HFF-Myc (cell line): ENCODE results near the gene FGF8.

ENCODE experiments used
- DNase-seq: peaks from one replicate; pipeline ENCODE4 v3.0.0-alpha.2; 2011; ENCODE audit warnings: low read depth; ENCODE audit errors: extremely low read depth
- H3K4me3 ChIP-seq: replicated peaks from 2 replicates; pipeline ENCODE4 v1.5.1; 2011; ENCODE audit warnings: low read depth, mild to moderate bottlenecking, control low read depth, low read length
- CTCF ChIP-seq: IDR thresholded peaks from 2 replicates; pipeline ENCODE4 v1.5.1; 2012; ENCODE audit warnings: mild to moderate bottlenecking, low read depth, low read length, control low read depth; ENCODE audit errors: missing control alignments

The FGF8 gene

GRCh38 chr10:101816376-101816775, 40.5 kb upstream of the FGF8 start:
- H3K4me3 ChIP-seq, result peak overlapping the region; percentile 96
- DNase-seq, result no peak
- TF ChIP-seq CTCF, result no peak

GRCh38 chr10:101814466-101815071, 38.7 kb upstream of the FGF8 start:
- no peak for TF ChIP-seq CTCF

GRCh38 chr10:101812606-101813005, 36.7 kb upstream of the FGF8 start:
- TF ChIP-seq CTCF, result no peak
- DNase-seq, result no peak
- no peak overlapping the region for H3K4me3 ChIP-seq

More at GRCh38 chr10:101814466-101815071, 38.7 kb upstream of the FGF8 start:
- DNase-seq, result no peak
- H3K4me3 ChIP-seq, result peak overlapping the region; percentile 96

- no peak overlapping the region for H3K4me3 ChIP-seq
- no peak for TF ChIP-seq CTCF
- no peak for DNase-seq
Measured at GRCh38 chr10:101807158-101807557, 31.2 kb upstream of the FGF8 start.

- TF ChIP-seq CTCF, result no peak
- no peak for DNase-seq
Measured at GRCh38 chr10:101803511-101803910, 27.6 kb upstream of the FGF8 start.

GRCh38 chr10:101797403-101798059, 21.6 kb upstream of the FGF8 start:
- no peak for TF ChIP-seq CTCF
- no peak for DNase-seq
- no peak overlapping the region for H3K4me3 ChIP-seq

More at GRCh38 chr10:101803511-101803910, 27.6 kb upstream of the FGF8 start:
- H3K4me3 ChIP-seq, result no peak overlapping the region
